Ovary (tissue), 9 donors: ENCODE results near the gene SLC5A11. TPM values are rescaled to one million over a fixed set of nuclear protein-coding genes. Genes with fewer than 3 reads are reported as not detected.

Experiments
- DNase-seq, 5 donors: peaks; one replicate each; pipeline ENCODE4 v3.0.0-alpha.2; 2019 to 2020
- H3K27ac ChIP-seq, 2 donors: fragments of 200-600 bp; one replicate each; pipeline versions ENCODE4 v1.5.1 to v1.8.0; 2019 to 2022
- H3K27me3 ChIP-seq: fragments of 200-600 bp; one replicate; pipeline ENCODE4 v1.8.0; 2022
- H3K36me3 ChIP-seq: fragments of 200-600 bp; sonication (generic); one replicate; pipeline ENCODE4 v1.5.1; 2019
- H3K4me1 ChIP-seq: one replicate; pipeline ENCODE4 v1.8.1; 2013; ENCODE audit warnings: mild to moderate bottlenecking, moderate library complexity; ENCODE audit not compliant: insufficient read depth
- H3K4me3 ChIP-seq: fragments of 200-600 bp; sonication (generic); one replicate; pipeline ENCODE4 v1.5.1; 2017
- H3K9me3 ChIP-seq, 2 donors: fragments of 200-600 bp in 1 of 2; sonication (generic) in 1 of 2; one replicate each; pipeline versions ENCODE4 v1.5.1 to v1.8.1; 2013 to 2019; ENCODE audit warnings: mild to moderate bottlenecking in 1 of 2, moderate library complexity in 1 of 2
- EP300 ChIP-seq: sonication (generic); formaldehyde crosslinking; IDR thresholded peaks from one replicate; pipeline ENCODE4 v1.6.1; 2017; ENCODE audit warnings: antibody characterized with exemption
- POLR2A ChIP-seq: fragments of 450-650 bp; IDR thresholded peaks from one replicate; pipeline ENCODE4 v1.6.1; 2017; ENCODE audit warnings: antibody characterized with exemption, mild to moderate bottlenecking, moderate library complexity
- WGBS, 3 donors: extraction: QIAGEN DNeasy Blood & Tissue Kit in 1 of 3; methylation state at CpG; one replicate each; pipeline versions ENCODE4 v1.1.5 to v1.1.7; 2013 to 2017; 5-methylcytosine and 5-hydroxymethylcytosine counted together
- intact Hi-C, 4 donors: fragments of 100-400 bp; cut with DNase I; formaldehyde crosslinking; loops; one replicate each; pipeline versions ENCODE4 v1.11.0 to v1.15.1; 2022 to 2023
- polyA plus RNA-seq, 2 donors: library from polyadenylated mRNA; stranded (reverse); fragments of 200-250 nt in 1 of 2; fragments of 350-450 nt in 1 of 2; fragmentation: Illumina TruSeq in 1 of 2; extraction: RNeasy Lipid Tissue Mini Kit (QIAGEN cat#74804) in 1 of 2; gene quantifications; one replicate each; pipeline ENCODE4 v1.2.3, GENCODE V29; 2013 to 2014
- total RNA-seq, 7 donors: library from RNA; depleted of rRNA in 2 of 7; stranded (reverse); fragments of >200 nt in 2 of 7; fragmentation: NEBNext Ultra II Directional in 3 of 7; extraction: Animal tissue kit (Norgen Biotek cat#: 25700) in 3 of 7; gene quantifications; one replicate each; pipeline versions ENCODE4 v1.1.0 to v1.2.4, GENCODE V29; 2016 to 2023
- TF ChIP-seq, protein P1 (sequence below), 3 donors: fragments of 450-650 bp in 2 of 3; fragments of 200-600 bp in 1 of 3; IDR thresholded peaks; one replicate each; pipeline versions ENCODE4 v1.5.1 to v1.8.0; 2016 to 2022; ENCODE audit warnings: antibody characterized with exemption in 3 of 3, mild to moderate bottlenecking in 1 of 3
- donor health status: DM: no; HTN: no; CAD: no; lungs with moderate emphysema.
- donor health status: DM: no; HTN: no; CAD: no.
- donor health status: Bipolar disorder and iron deficiency.
- donor health status: DM: yes; HTN: yes; CAD: no.
- donor health status: DM: no; HTN: no; CAD: no.
- donor health status: DM: yes; HTN: yes; CAD: no.

Gene SLC5A11
- total and polyA plus RNA-seq, 9 donors = 0.04 to 0.50 (median 0.28) TPM; not detected in 5

DNA sequence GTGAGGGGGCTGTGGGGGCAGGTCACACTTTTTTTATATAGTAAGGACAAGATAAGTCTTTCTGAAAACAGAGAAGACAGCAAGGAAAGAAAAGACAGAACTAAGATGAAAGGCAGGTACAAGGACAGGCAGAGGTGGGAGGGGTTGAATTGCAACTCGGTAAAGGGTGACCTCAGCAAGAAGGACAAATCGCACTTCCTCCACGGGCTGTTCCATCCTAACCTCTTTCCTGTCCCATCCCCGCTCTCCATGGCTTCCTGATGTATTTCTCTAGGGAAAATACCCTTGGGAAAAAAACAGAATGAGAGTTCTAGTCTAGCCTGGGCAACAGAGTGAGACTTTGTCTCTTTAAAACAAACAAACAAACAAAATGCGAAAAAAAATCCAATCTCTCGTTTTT is 112.1 kb downstream of the SLC5A11 start:
- H3K27ac ChIP-seq = no peak overlapping the region
- no peaks in the 10 kb centered on the region for H3K4me1 ChIP-seq
- H3K4me3 ChIP-seq = no peak overlapping the region
- intact Hi-C loops = no loop called here
- no peaks in the 10 kb centered on the region for H3K27me3 ChIP-seq
- DNase-seq = no peak
- TF ChIP-seq POLR2A (no peak), EP300 (no peak)
- TF ChIP-seq, protein P1, sequence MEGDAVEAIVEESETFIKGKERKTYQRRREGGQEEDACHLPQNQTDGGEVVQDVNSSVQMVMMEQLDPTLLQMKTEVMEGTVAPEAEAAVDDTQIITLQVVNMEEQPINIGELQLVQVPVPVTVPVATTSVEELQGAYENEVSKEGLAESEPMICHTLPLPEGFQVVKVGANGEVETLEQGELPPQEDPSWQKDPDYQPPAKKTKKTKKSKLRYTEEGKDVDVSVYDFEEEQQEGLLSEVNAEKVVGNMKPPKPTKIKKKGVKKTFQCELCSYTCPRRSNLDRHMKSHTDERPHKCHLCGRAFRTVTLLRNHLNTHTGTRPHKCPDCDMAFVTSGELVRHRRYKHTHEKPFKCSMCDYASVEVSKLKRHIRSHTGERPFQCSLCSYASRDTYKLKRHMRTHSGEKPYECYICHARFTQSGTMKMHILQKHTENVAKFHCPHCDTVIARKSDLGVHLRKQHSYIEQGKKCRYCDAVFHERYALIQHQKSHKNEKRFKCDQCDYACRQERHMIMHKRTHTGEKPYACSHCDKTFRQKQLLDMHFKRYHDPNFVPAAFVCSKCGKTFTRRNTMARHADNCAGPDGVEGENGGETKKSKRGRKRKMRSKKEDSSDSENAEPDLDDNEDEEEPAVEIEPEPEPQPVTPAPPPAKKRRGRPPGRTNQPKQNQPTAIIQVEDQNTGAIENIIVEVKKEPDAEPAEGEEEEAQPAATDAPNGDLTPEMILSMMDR (IDR thresholded peaks at IDR 0.05) = no peak
- no peaks in the 10 kb centered on the region for H3K36me3 ChIP-seq
- no peaks in the 10 kb centered on the region for H3K9me3 ChIP-seq
- WGBS, 3 donors = 77 to 80% (median 79%) methylated on average over 6 of the region's 6 CpGs

Other genes starting within 250 kb of the SLC5A11 start
- 10 to 100 TPM; 29.0 to 80.7 (median 60.4) TPM for gene TNRC6A, start 116.3 kb upstream of the SLC5A11 start, total RNA-seq
- 10 to 100 TPM; 22.1 to 38.3 TPM for gene TNRC6A, start 116.3 kb upstream of the SLC5A11 start, polyA plus RNA-seq
- 10 to 100 TPM; 26.8 to 63.8 (median 56.5) TPM for gene ARHGAP17, start 169.4 kb downstream of the SLC5A11 start, total RNA-seq
- gene ARHGAP17, start 169.4 kb downstream of the SLC5A11 start, polyA plus RNA-seq = 100 to 1,000 TPM in 1 of 2 donors, 10 to 100 TPM in 1; 26.0 to 113 TPM